ENCODE results near the gene UBE2E3.
A peak's percentile ranks its signal among the peaks of the same experiment; 100 is the strongest.
"Not testable (repeated sequence)": the region's sequence is repeated elsewhere in the genome, so short reads cannot be mapped to it uniquely, and the experiment has no call there.

Gene UBE2E3

DNA sequence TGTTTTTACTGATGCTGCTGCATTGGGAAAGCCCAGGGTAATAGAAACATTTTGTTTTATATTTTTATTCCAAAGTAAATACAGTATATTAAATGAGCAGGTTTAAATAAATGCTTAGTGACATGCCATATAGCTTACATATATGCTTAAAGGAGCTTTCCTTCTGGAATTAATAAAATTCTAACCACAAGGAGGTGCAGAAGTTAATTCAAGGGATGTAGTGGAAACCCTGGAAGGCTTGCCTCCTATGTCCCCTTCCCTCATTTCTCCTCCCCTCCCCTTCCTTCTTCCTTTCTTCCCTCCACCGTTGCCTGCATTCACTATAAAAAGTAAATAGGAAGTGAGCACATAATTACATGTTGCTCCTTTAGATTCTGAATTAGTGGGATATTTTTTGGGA is 96.3 kb downstream of the UBE2E3 start:
- no peaks in the 10 kb centered on the region; the same call in 1 of the 2 replicates for H3K4me1 ChIP-seq (ENCODE audit: insufficient read depth, low read length)
- H3K9ac ChIP-seq (ENCODE audit: low read depth, low read length): no peak overlapping the region
- ATAC-seq (ENCODE audit: insufficient read depth, low read depth) (no peak; the same call in 2 of the 3 replicates), DNase-seq (no peak)
- H3K36me3 ChIP-seq (ENCODE audit: insufficient read depth, low read length): no peaks in the 10 kb centered on the region
- H2AFZ ChIP-seq (ENCODE audit: low read depth, low read length): no peak overlapping the region
- H3K27ac ChIP-seq (ENCODE audit: low read length): no peak overlapping the region
- no peaks in the 10 kb centered on the region for H3K9me3 ChIP-seq (ENCODE audit: insufficient read depth, low read length, severe bottlenecking)
- H3K79me2 ChIP-seq (ENCODE audit: insufficient read depth, low read length): no peaks in the 10 kb centered on the region
- H3K27me3 ChIP-seq (ENCODE audit: insufficient read depth, low read length, poor library complexity): no peaks in the 10 kb centered on the region
- no peak overlapping the region for H3K4me3 ChIP-seq (ENCODE audit: low read depth in 1 of 2, low read length in 2 of 2)
- no peak overlapping the region for H3K4me2 ChIP-seq (ENCODE audit: insufficient read depth, low read length)
- TF ChIP-seq EZH2 (IDR thresholded peaks at IDR 0.05; ENCODE audit: borderline replicate concordance, low read depth, low read length, severe bottlenecking): no peak
- H4K20me1 ChIP-seq (ENCODE audit: insufficient read depth, low read length): no peaks in the 10 kb centered on the region

DNA sequence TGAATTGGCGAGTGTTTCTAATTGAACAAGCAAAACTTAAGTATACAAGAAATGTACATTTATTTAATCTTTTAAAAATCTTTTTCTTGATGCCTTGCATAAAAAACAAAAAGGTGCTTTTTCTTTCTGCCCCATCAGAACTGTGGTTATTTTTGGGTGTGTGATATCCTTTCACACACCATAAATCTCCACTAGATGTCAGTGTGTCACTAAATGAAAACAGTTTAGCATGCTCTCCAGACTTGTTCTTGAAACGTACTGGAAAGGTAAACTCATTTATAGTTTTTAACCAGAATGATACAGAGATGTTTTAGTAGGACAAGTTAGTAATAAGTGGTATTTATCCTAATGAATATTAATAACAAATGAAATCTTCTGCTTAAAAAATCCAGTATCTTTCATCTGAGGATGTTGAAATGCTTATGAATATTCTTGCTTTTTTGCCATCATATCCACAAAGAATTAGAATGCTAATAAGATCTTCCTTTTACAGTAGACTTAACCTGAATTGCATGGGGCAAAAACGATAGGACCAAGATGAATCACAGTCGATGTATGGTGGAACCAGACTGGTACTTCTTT is 96.8 kb downstream of the UBE2E3 start:
- H3K9ac ChIP-seq (ENCODE audit: low read depth, low read length): no peak overlapping the region
- DNase-seq (no peak), ATAC-seq (ENCODE audit: insufficient read depth, low read depth) (peak; percentile 96)
- H3K4me3 ChIP-seq (ENCODE audit: low read depth in 1 of 2, low read length in 2 of 2): no peak overlapping the region
- no peaks in the 10 kb centered on the region for H3K36me3 ChIP-seq (ENCODE audit: insufficient read depth, low read length)
- H3K79me2 ChIP-seq (ENCODE audit: insufficient read depth, low read length): no peaks in the 10 kb centered on the region
- TF ChIP-seq, protein P1, sequence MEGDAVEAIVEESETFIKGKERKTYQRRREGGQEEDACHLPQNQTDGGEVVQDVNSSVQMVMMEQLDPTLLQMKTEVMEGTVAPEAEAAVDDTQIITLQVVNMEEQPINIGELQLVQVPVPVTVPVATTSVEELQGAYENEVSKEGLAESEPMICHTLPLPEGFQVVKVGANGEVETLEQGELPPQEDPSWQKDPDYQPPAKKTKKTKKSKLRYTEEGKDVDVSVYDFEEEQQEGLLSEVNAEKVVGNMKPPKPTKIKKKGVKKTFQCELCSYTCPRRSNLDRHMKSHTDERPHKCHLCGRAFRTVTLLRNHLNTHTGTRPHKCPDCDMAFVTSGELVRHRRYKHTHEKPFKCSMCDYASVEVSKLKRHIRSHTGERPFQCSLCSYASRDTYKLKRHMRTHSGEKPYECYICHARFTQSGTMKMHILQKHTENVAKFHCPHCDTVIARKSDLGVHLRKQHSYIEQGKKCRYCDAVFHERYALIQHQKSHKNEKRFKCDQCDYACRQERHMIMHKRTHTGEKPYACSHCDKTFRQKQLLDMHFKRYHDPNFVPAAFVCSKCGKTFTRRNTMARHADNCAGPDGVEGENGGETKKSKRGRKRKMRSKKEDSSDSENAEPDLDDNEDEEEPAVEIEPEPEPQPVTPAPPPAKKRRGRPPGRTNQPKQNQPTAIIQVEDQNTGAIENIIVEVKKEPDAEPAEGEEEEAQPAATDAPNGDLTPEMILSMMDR (IDR thresholded peaks at IDR 0.05; ENCODE audit: borderline replicate concordance, extremely low read depth, low read length, poor library complexity, severe bottlenecking): peak; percentile 88
- no peak for TF ChIP-seq EZH2 (IDR thresholded peaks at IDR 0.05; ENCODE audit: borderline replicate concordance, low read depth, low read length, severe bottlenecking)
- no peaks in the 10 kb centered on the region for H3K27me3 ChIP-seq (ENCODE audit: insufficient read depth, low read length, poor library complexity)
- no peak overlapping the region for H3K27ac ChIP-seq (ENCODE audit: low read length)
- H3K4me2 ChIP-seq (ENCODE audit: insufficient read depth, low read length): no peak overlapping the region
- no peaks in the 10 kb centered on the region; the same call in 1 of the 2 replicates for H3K4me1 ChIP-seq (ENCODE audit: insufficient read depth, low read length)
- no peaks in the 10 kb centered on the region for H3K9me3 ChIP-seq (ENCODE audit: insufficient read depth, low read length, severe bottlenecking)
- no peak overlapping the region for H2AFZ ChIP-seq (ENCODE audit: low read depth, low read length)
- H4K20me1 ChIP-seq (ENCODE audit: insufficient read depth, low read length): no peaks in the 10 kb centered on the region

DNA sequence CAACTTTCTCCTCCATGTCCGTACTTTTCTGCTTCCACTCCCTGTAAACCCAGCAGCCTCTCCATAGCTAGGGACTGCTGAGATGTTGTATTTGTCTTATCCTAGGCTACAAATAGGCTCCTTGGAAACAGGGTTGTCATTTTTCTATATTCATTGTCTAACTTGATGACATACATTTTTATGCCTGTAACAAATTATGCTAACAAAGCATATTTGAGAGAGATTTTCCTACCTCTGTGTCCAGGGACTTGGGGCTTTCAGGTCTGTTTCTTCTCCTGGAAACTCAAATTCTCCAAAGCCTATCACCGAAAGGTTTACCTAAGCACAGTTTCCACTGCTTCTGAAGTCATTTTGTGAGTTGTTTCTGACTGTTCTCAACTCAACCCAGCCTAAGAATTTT is 102.7 kb downstream of the UBE2E3 start:
- Histone ChIP-seq H3K27ac (ENCODE audit: low read length) (no peak overlapping the region), H3K27me3 (ENCODE audit: insufficient read depth, low read length, poor library complexity) (no peaks in the 10 kb centered on the region), H3K79me2 (ENCODE audit: insufficient read depth, low read length) (no peaks in the 10 kb centered on the region), H3K4me3 (ENCODE audit: low read depth in 1 of 2, low read length in 2 of 2) (no peak overlapping the region), H2AFZ (ENCODE audit: low read depth, low read length) (no peak overlapping the region), H3K4me1 (ENCODE audit: insufficient read depth, low read length) (no peaks in the 10 kb centered on the region), H3K4me2 (ENCODE audit: insufficient read depth, low read length) (no peak overlapping the region), H3K9me3 (ENCODE audit: insufficient read depth, low read length, severe bottlenecking) (no peaks in the 10 kb centered on the region), H3K9ac (ENCODE audit: low read depth, low read length) (no peak overlapping the region), H3K36me3 (ENCODE audit: insufficient read depth, low read length) (no peaks in the 10 kb centered on the region), H4K20me1 (ENCODE audit: insufficient read depth, low read length) (no peaks in the 10 kb centered on the region)
- TF ChIP-seq EZH2 (IDR thresholded peaks at IDR 0.05; ENCODE audit: borderline replicate concordance, low read depth, low read length, severe bottlenecking): no peak
- DNase-seq (no peak), ATAC-seq (ENCODE audit: insufficient read depth, low read depth) (no peak)

DNA sequence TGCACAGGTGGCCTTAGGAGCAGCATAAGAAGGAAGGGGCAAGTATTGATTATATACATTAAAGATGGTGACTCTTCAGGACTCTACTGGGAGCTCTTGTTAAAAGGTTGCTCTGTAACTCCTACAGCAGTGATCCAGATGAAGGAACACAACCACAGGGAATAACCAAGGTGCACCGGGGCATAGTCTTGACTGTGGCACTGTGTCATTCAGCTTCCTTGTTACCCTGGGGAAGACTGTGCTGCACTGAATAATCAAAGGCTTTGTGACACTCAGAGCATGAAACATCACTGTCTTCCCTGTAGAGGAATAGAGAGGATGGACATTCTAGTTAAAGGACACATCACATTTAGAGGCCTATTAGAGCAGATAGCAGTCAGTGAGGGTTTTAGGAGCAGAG is 105.3 kb downstream of the UBE2E3 start:
- no peak for ATAC-seq (ENCODE audit: insufficient read depth, low read depth)
- H3K27me3 ChIP-seq (ENCODE audit: insufficient read depth, low read length, poor library complexity): no peaks in the 10 kb centered on the region
- DNase-seq: no peak
- TF ChIP-seq EZH2 (IDR thresholded peaks at IDR 0.05; ENCODE audit: borderline replicate concordance, low read depth, low read length, severe bottlenecking): no peak
- TF ChIP-seq, protein P1 (IDR thresholded peaks at IDR 0.05; ENCODE audit: borderline replicate concordance, extremely low read depth, low read length, poor library complexity, severe bottlenecking): no peak
- no peaks in the 10 kb centered on the region for H3K9me3 ChIP-seq (ENCODE audit: insufficient read depth, low read length, severe bottlenecking)
- no peak overlapping the region for H3K4me3 ChIP-seq (ENCODE audit: low read depth in 1 of 2, low read length in 2 of 2)
- no peaks in the 10 kb centered on the region for H3K79me2 ChIP-seq (ENCODE audit: insufficient read depth, low read length)
- H3K36me3 ChIP-seq (ENCODE audit: insufficient read depth, low read length): no peaks in the 10 kb centered on the region
- H2AFZ ChIP-seq (ENCODE audit: low read depth, low read length): no peak overlapping the region
- H4K20me1 ChIP-seq (ENCODE audit: insufficient read depth, low read length): no peaks in the 10 kb centered on the region
- H3K4me2 ChIP-seq (ENCODE audit: insufficient read depth, low read length): no peak overlapping the region
- no peak overlapping the region for H3K9ac ChIP-seq (ENCODE audit: low read depth, low read length)
- no peak overlapping the region for H3K27ac ChIP-seq (ENCODE audit: low read length)
- H3K4me1 ChIP-seq (ENCODE audit: insufficient read depth, low read length): no peaks in the 10 kb centered on the region

DNA sequence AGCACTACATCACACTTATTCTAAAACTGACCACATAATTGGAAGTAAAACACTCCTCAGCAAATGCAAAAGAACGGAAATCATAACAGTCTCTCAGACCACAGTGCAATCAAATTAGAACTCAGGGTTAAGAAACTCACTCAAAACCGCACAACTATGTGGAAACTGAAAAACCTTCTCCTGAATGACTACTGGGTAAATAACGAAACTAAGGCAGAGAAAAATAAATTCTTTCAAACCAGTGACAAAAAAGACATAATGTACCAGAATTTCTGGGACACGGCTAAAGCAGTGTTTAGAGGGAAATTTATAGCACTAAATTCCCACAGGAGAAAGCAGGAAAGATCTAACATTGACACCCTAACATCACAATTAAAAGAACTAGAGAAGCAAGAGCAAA is 111.5 kb downstream of the UBE2E3 start:
- not testable (repeated sequence) for H3K4me2 ChIP-seq (ENCODE audit: insufficient read depth, low read length); ATAC-seq (ENCODE audit: insufficient read depth, low read depth); H3K4me1 ChIP-seq (ENCODE audit: insufficient read depth, low read length); H3K9ac ChIP-seq (ENCODE audit: low read depth, low read length); H2AFZ ChIP-seq (ENCODE audit: low read depth, low read length); DNase-seq; H3K27ac ChIP-seq (ENCODE audit: low read length); H3K4me3 ChIP-seq (ENCODE audit: low read depth in 1 of 2, low read length in 2 of 2); H3K9me3 ChIP-seq (ENCODE audit: insufficient read depth, low read length, severe bottlenecking); H3K27me3 ChIP-seq (ENCODE audit: insufficient read depth, low read length, poor library complexity); H3K36me3 ChIP-seq (ENCODE audit: insufficient read depth, low read length); H3K79me2 ChIP-seq (ENCODE audit: insufficient read depth, low read length); H4K20me1 ChIP-seq (ENCODE audit: insufficient read depth, low read length)
